Adrenal gland (tissue), 12 donors: ENCODE data around the gene CCDC172. TPM values are rescaled to one million over a fixed set of nuclear protein-coding genes. Genes with fewer than 3 reads are reported as not detected.

Source experiments
- DNase-seq, 7 donors: peaks; one replicate each; pipeline ENCODE4 v3.0.0-alpha.2; 2019 to 2020
- H3K27ac ChIP-seq, 5 donors: fragments of 200-600 bp; sonication (generic) in 4 of 5; 1 replicate in 3 of 5; 2 replicates in 2 of 5; pipeline versions ENCODE4 v1.5.1 to v1.8.0; 2016 to 2020; ENCODE audit warnings: mild to moderate bottlenecking in 1 of 5
- H3K27me3 ChIP-seq: fragments of 200-600 bp; 2 replicates; pipeline ENCODE4 v1.8.0; 2021
- H3K36me3 ChIP-seq, 2 donors: fragments of 200-600 bp; replicated peaks in 1 of 2; 1 replicate in 1 of 2; 2 replicates in 1 of 2; pipeline versions ENCODE4 v1.5.1 to v1.8.0; 2018 to 2022
- H3K4me1 ChIP-seq, 2 donors: fragments of 200-600 bp; replicated peaks in 1 of 2; 1 replicate in 1 of 2; 2 replicates in 1 of 2; pipeline versions ENCODE4 v1.5.1 to v1.8.0; 2018 to 2021
- H3K4me3 ChIP-seq, 4 donors: fragments of 200-600 bp; sonication (generic) in 3 of 4; one replicate each; pipeline ENCODE4 v1.5.1; 2016 to 2018
- H3K9me3 ChIP-seq, 3 donors: fragments of 200-600 bp; sonication (generic) in 1 of 3; replicated peaks in 1 of 3; 1 replicate in 2 of 3; 2 replicates in 1 of 3; pipeline versions ENCODE4 v1.5.1 to v1.8.0; 2016 to 2021
- CTCF ChIP-seq, 6 experiments: fragments of 450-650 bp in 4 of 6; fragments of 200-600 bp in 2 of 6; sonication (generic) in 1 of 6; IDR thresholded peaks; 1 replicate in 5 of 6; 2 replicates in 1 of 6; pipeline versions ENCODE4 v1.5.1 to v1.8.0; 2016 to 2021; ENCODE audit warnings: antibody characterized with exemption in 6 of 6, mild to moderate bottlenecking in 2 of 6, moderate library complexity in 1 of 6
- POLR2A ChIP-seq, 2 donors: fragments of 450-650 bp; IDR thresholded peaks; one replicate each; pipeline ENCODE4 v1.6.1; 2017; ENCODE audit warnings: antibody characterized with exemption in 2 of 2, mild to moderate bottlenecking in 2 of 2, moderate library complexity in 1 of 2
- WGBS, 4 donors: extraction: QIAGEN DNeasy Blood & Tissue Kit in 2 of 4; methylation state at CpG; one replicate each; pipeline versions ENCODE4 v1.1.5 to v1.1.7; 2013 to 2017; 5-methylcytosine and 5-hydroxymethylcytosine counted together
- intact Hi-C, 2 donors: fragments of 100-400 bp; cut with DNase I; formaldehyde crosslinking; loops; one replicate each; pipeline versions ENCODE4 v1.14.1 to v1.15.0; 2022 to 2023
- polyA plus RNA-seq, 3 donors: library from polyadenylated mRNA; stranded (reverse); fragments of 200-250 nt in 2 of 3; fragments of 350-450 nt in 1 of 3; fragmentation: Illumina TruSeq in 1 of 3; extraction: RNeasy Lipid Tissue Mini Kit (QIAGEN cat#74804) in 1 of 3; gene quantifications; one replicate each; pipeline ENCODE4 v1.2.3, GENCODE V29; 2013 to 2014
- total RNA-seq, 9 donors: library from RNA; depleted of rRNA in 4 of 9; stranded (reverse); fragments of >200 nt in 4 of 9; fragments of 120-200 nt in 1 of 9; fragmentation: NEBNext Ultra II Directional in 1 of 9; extraction: Animal tissue kit (Norgen Biotek cat#: 25700) in 1 of 9; gene quantifications; one replicate each; pipeline versions ENCODE4 v1.1.0 to v1.2.4, GENCODE V29; 2013 to 2023
- donor health status: healthy with polysubstance abuse.
- donor health status: Bipolar disorder and iron deficiency.
- donor health status: DM: yes; HTN: yes; CAD: no.
- donor health status: DM: no; HTN: no; CAD: no.
- donor health status: DM: no; HTN: no; CAD: no.
- donor health status: DM: yes; HTN: yes; CAD: no.

Gene CCDC172
- total and polyA plus RNA-seq, 12 donors = 0.16 to 1.5 TPM; not detected in 10

GRCh38 chr10:116353817-116354216 is 29.6 kb downstream of the CCDC172 start:
- intact Hi-C loops = no loop called here
- TF ChIP-seq POLR2A (IDR thresholded peaks at IDR 0.05) (no peak), CTCF (IDR thresholded peaks at IDR 0.05) (no peak)
- 74 to 87% (median 79%) methylated on average over 4 of the region's 4 CpGs for WGBS, 4 donors

GRCh38 chr10:116355341-116355740 is 31.1 kb downstream of the CCDC172 start:
- no peaks in the 10 kb centered on the region for H3K36me3 ChIP-seq
- H3K27me3 ChIP-seq = no peaks in the 10 kb centered on the region
- WGBS, 4 donors = 81 to 93% (median 88%) methylated on average over 2 of the region's 2 CpGs
- no peaks in the 10 kb centered on the region for H3K4me1 ChIP-seq
- no peak overlapping the region for H3K4me3 ChIP-seq
- intact Hi-C loops = no loop called here
- TF ChIP-seq CTCF (IDR thresholded peaks at IDR 0.05) = no peak
- TF ChIP-seq POLR2A (IDR thresholded peaks at IDR 0.05) = no peak
- H3K9me3 ChIP-seq = no peaks in the 10 kb centered on the region
- no peak for DNase-seq
- no peak overlapping the region for H3K27ac ChIP-seq

More at GRCh38 chr10:116353817-116354216, 29.6 kb downstream of the CCDC172 start:
- no peaks in the 10 kb centered on the region for H3K27me3 ChIP-seq
- no peaks in the 10 kb centered on the region for H3K36me3 ChIP-seq
- no peaks in the 10 kb centered on the region for H3K4me1 ChIP-seq
- H3K9me3 ChIP-seq = no peaks in the 10 kb centered on the region
- DNase-seq = no peak
- H3K27ac ChIP-seq = no peak overlapping the region
- no peak overlapping the region for H3K4me3 ChIP-seq

- Histone ChIP-seq H3K4me3 (no peak overlapping the region), H3K36me3 (no peaks in the 10 kb centered on the region), H3K27ac (no peak overlapping the region), H3K9me3 (no peaks in the 10 kb centered on the region), H3K27me3 (no peaks in the 10 kb centered on the region), H3K4me1 (no peaks in the 10 kb centered on the region)
- intact Hi-C loops = no loop called here
- TF ChIP-seq POLR2A (IDR thresholded peaks at IDR 0.05) = no peak
- WGBS, 4 donors = 80 to 86% (median 85%) methylated on average over 4 of the region's 4 CpGs
- no peak for DNase-seq
Measured at GRCh38 chr10:116356833-116357232, 32.6 kb downstream of the CCDC172 start.

GRCh38 chr10:116364868-116365267 is 40.6 kb downstream of the CCDC172 start:
- no peak for TF ChIP-seq POLR2A (IDR thresholded peaks at IDR 0.05)
- TF ChIP-seq CTCF (IDR thresholded peaks at IDR 0.05) = no peak
- DNase-seq = no peak
- intact Hi-C loops = no loop called here

GRCh38 chr10:116371737-116372136 is 47.5 kb downstream of the CCDC172 start:
- TF ChIP-seq POLR2A (IDR thresholded peaks at IDR 0.05) (no peak), CTCF (IDR thresholded peaks at IDR 0.05) (no peak)
- 24 to 39% (median 31%) methylated on average over 1 of the region's 1 CpG for WGBS, 4 donors
- intact Hi-C loops = no loop called here
- DNase-seq = no peak
- Histone ChIP-seq H3K27me3 (no peaks in the 10 kb centered on the region), H3K4me1 (no peaks in the 10 kb centered on the region), H3K36me3 (no peaks in the 10 kb centered on the region), H3K27ac (no peak overlapping the region), H3K4me3 (no peak overlapping the region), H3K9me3 (no peaks in the 10 kb centered on the region)

More at GRCh38 chr10:116364868-116365267, 40.6 kb downstream of the CCDC172 start:
- no peaks in the 10 kb centered on the region for H3K9me3 ChIP-seq
- no peaks in the 10 kb centered on the region for H3K4me1 ChIP-seq
- H3K36me3 ChIP-seq = no peaks in the 10 kb centered on the region
- peak overlapping the region in 1 of 4 donors; percentile 11 for H3K4me3 ChIP-seq
- H3K27ac ChIP-seq = no peak overlapping the region
- no peaks in the 10 kb centered on the region for H3K27me3 ChIP-seq
